T-helper 2 cell treated with Interferon-gamma antibody and Interleukin-4, amounts not matched to agents 5 μg/mL and 100 μg/mL, for 36 hours (primary cell): ENCODE results near the gene FAM163A.
"Not testable (repeated sequence)": the region's sequence is repeated elsewhere in the genome, so short reads cannot be mapped to it uniquely, and the experiment has no call there.

Source experiments
- DNase-seq: peaks from one replicate; pipeline ENCODE4 v3.0.0; 2021; ENCODE audit warnings: low spot score
- H3K27ac Mint-ChIP-seq: one replicate; pipeline ENCODE4 v1.8.0; 2021; ENCODE audit warnings: mild to moderate bottlenecking, mixed read lengths
- H3K27me3 Mint-ChIP-seq: one replicate; pipeline ENCODE4 v1.8.0; 2021; ENCODE audit warnings: low read depth, mixed read lengths
- H3K36me3 Mint-ChIP-seq: one replicate; pipeline ENCODE4 v1.8.0; 2021; ENCODE audit warnings: low read depth, mixed read lengths
- H3K4me1 Mint-ChIP-seq: one replicate; pipeline ENCODE4 v1.8.0; 2021; ENCODE audit warnings: low read depth, mixed read lengths
- H3K4me3 Mint-ChIP-seq: one replicate; pipeline ENCODE4 v1.8.0; 2022; ENCODE audit warnings: mild to moderate bottlenecking, moderate library complexity, mixed read lengths
- H3K9me3 Mint-ChIP-seq: one replicate; pipeline ENCODE4 v1.8.0; 2021; ENCODE audit warnings: mixed read lengths

Gene FAM163A

DNA sequence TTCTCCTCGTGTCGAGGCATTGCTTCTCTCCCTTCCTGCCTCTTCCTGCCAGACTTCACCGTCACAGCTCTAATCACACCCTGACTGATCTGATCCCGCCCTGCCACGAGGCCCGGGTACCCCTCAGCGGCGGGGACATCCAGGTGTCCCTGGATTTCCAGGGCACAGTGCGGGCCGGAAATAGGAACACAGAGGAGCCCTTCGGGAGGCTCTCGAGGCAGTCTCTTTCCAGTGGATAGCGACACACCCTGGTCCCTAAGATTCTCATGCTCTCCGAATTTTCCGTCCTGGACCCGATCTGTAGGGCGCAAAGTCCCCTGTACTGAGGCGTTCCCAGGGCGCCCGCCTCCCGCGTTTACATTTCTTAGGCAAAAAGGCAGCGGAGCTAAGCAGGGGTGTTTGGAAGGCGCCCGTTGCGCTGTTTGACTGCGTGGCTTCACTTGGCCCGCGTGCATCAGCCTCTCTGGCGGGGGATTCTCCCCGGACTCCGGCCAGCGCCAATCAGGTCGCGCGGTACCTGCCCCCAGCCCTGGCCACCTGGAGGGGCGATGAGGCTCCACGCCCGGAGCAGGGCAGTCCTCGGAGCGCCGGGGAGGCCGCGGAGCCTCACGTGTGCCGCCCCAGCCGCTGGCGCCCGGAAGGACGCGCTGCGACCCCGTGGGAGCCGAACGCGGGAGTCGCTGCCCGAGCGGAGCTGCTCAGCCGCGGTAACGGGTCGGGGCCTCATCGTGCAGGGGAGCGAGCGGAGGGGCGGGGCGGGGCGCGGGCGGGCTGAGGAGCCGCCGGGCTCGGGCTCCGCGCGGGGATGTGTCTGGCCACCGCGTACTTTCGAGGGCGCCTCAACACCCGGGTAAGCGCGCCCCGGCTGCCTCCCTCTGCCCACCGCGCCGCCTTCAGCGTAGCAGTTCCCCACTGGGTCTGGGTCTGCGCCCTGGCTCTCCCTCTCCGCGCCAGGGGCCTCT, at the start of gene FAM163A:
Gene FAM163A, plus strand, starts transcription at position 575 of the 962 bp plus-strand sequence. CDS start 69,807 bp downstream, outside the sequence.
- peaks cover 67% of the 10 kb centered on the region for H3K27me3 Mint-ChIP-seq
- H3K4me3 Mint-ChIP-seq, result no peak within 1 kb of the TSS
- H3K27ac Mint-ChIP-seq, result no peak within 1 kb of the TSS
- H3K36me3 Mint-ChIP-seq, result no peaks in the 10 kb centered on the region
- peaks cover 6% of the 10 kb centered on the region for H3K4me1 Mint-ChIP-seq
- no peak for DNase-seq
- no peaks in the 10 kb centered on the region for H3K9me3 Mint-ChIP-seq

DNA sequence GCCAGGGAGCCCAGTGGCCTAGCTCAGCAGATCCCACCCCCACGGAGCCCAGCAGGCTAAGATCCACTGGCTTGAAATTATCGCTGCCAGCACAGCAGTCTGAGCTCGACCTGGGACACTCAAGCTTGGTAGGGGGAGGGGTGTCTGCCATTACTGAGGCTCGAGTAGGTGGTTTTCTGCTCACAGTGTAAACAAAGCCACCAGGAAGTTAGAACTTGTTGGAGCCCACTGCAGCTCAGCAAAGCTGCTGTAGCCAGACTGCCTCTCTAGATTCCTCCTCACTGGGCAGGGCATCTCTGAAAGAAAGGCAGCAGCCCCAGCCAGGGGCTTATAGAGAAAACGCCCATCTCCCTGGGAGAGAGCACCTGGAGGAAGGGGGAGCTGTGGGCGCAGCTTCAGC, 48.6 kb upstream of the FAM163A start:
- not testable (repeated sequence) for H3K9me3 Mint-ChIP-seq, DNase-seq, H3K4me3 Mint-ChIP-seq, H3K27ac Mint-ChIP-seq, H3K4me1 Mint-ChIP-seq, H3K36me3 Mint-ChIP-seq
- peaks cover 11% of the 10 kb centered on the region for H3K27me3 Mint-ChIP-seq

DNA sequence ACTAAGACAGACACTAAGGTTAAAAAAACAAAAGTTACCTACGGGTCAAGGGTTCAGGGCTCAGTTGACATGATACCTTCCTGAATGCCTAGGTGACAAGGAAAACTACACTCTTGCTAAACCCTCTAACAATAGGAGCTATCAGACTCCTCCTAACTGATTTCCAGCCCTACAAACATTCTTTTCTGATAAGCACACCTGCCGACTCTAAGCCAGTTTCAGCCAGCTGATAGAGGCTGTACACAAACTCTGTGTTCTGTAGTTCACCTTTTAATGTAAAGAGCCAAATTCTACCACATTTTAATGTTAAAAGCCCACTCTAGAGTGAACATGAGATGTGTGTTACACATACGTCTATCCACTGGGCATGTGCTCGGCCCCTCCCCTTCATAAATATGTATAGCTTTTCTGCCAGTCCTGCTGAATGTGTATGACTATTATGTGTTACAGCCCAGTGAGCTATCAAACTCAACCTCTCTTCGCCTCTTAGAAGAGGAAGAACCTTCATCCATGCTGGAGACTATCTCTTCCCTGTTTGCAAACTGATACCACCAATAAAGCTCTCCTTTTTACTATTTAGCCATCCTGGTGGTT, 40.0 kb upstream of the FAM163A start:
- Mint-ChIP-seq H3K9me3 (no peaks in the 10 kb centered on the region), H3K27ac (no peak overlapping the region), H3K4me1 (peaks cover 2% of the 10 kb centered on the region), H3K4me3 (no peak overlapping the region), H3K27me3 (peaks cover 6% of the 10 kb centered on the region), H3K36me3 (no peaks in the 10 kb centered on the region)
- no peak for DNase-seq

DNA sequence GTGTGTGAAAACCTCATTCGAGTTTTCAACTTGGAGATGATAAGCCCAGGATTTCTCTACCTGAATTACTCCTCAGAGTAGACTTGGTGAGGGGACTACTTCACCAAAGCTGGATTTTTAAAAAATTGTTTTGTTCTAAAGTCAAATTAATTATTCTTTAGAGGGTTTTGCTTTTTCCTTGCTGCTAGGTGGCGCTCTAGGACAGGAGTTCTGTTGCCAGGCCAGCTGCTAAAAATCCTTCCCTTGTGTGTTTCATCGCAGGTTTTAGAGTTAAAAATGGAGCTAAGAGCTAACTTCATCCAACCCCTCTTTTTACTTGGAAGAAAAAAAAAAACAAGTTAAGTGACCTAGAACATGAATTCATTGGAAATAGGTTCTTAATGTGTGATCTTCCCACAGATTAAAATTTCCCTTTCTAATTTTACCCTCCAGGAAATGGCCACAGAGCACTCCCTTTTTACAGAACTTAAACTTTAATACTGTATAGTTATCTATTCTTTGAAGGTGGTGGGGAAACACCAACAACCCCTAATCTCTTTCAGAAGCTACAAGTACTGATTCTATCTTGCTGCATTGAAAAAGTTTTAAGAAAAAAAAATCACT, 36.7 kb upstream of the FAM163A start:
- H3K27me3 Mint-ChIP-seq, result peaks cover 2% of the 10 kb centered on the region
- no peaks in the 10 kb centered on the region for H3K9me3 Mint-ChIP-seq
- no peaks in the 10 kb centered on the region for H3K36me3 Mint-ChIP-seq
- H3K4me3 Mint-ChIP-seq, result no peak overlapping the region
- H3K4me1 Mint-ChIP-seq, result peaks cover 7% of the 10 kb centered on the region
- H3K27ac Mint-ChIP-seq, result no peak overlapping the region
- DNase-seq, result peak; percentile 36

DNA sequence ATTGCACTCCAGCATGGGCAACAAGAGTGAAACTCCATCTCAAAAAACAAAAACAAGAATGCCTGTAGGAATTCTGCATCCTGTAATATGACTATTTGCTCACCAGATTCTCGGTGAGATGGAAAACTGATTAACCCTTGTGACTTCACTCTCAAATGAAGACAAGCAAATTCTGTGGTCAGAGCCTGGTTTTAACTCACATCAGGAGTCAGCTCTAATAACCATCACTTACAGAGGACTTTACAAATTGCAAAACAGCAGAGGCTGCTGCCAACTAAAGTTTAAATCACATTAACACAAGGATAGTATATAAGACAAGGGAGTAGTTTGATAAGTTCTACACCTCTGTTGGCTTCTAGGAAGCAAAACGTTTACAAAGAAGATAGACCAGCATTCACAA, 35.7 kb upstream of the FAM163A start:
- H3K9me3 Mint-ChIP-seq, result no peaks in the 10 kb centered on the region
- no peaks in the 10 kb centered on the region for H3K36me3 Mint-ChIP-seq

DNA sequence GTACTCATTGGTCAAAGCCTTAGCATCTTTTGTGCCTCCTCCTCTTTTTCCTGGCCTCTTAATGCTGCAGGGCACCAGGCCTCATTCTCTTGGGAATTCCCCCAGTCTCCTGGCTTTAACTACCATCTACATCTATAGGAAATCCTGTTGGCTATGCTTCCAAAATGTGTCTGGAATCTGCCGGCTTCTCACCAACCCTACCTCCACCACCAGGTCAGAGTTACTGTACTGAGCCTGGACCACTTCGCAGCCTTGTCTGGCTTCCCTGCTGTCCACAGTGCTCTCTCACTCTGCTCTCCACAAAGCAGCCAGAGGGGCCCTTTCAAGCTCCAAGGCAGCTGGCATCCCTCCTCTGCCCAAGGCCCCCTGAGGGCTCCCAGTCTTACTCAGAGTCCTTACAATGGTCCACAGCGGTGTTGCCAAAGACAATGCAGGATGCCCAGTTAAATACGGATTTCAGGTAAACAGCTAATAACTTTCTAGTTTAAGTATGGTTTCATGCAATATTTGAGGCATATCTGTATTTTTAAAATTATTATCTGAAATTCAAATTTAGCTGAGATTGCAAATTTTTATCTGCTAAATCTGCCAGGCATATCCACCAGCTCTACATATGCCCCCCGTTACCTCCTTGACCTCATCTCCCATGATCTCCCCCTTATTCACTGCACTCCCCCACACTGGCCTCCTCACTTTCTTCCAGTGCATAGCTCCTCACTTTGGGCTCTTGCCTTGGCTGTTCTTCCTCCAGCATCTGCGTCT, 34.5 kb upstream of the FAM163A start:
- Mint-ChIP-seq H3K4me1 (peaks cover 7% of the 10 kb centered on the region), H3K27me3 (no peaks in the 10 kb centered on the region), H3K4me3 (no peak overlapping the region), H3K27ac (no peak overlapping the region), H3K9me3 (peaks cover 7% of the 10 kb centered on the region), H3K36me3 (no peaks in the 10 kb centered on the region)
- DNase-seq, result no peak

More for the DNA sequence above, 35.7 kb upstream of the FAM163A start:
- H3K27me3 Mint-ChIP-seq, result no peaks in the 10 kb centered on the region
- H3K4me3 Mint-ChIP-seq, result no peak overlapping the region
- no peak for DNase-seq
- peaks cover 7% of the 10 kb centered on the region for H3K4me1 Mint-ChIP-seq
- H3K27ac Mint-ChIP-seq, result no peak overlapping the region

DNA sequence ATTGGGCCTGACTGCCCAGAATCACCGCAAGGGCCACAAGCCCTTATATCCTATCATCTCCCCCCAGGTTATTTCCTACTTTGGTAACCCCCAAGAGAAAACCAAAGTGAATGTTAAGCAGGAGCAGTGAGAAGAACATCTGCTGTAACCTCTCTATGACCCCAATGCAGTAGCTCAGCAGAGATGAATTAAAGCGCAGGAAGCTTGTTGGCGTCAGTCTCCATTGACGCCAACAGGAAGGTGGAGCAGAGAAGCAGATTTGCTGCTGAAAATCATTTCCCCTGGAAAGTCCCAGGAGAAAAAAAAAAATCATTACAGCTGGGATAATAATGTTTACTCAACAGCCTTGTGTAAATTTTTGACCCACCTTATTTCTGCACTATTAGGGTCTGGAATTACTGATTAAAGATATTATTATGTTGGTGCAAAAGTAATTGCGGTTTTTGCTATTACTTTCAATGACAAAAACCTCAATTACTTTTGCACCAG, 33.2 kb upstream of the FAM163A start:
- Mint-ChIP-seq H3K4me3 (no peak overlapping the region), H3K36me3 (peaks cover 3% of the 10 kb centered on the region), H3K4me1 (peaks cover 7% of the 10 kb centered on the region), H3K27me3 (no peaks in the 10 kb centered on the region), H3K27ac (no peak overlapping the region), H3K9me3 (peaks cover 19% of the 10 kb centered on the region)
- no peak for DNase-seq

DNA sequence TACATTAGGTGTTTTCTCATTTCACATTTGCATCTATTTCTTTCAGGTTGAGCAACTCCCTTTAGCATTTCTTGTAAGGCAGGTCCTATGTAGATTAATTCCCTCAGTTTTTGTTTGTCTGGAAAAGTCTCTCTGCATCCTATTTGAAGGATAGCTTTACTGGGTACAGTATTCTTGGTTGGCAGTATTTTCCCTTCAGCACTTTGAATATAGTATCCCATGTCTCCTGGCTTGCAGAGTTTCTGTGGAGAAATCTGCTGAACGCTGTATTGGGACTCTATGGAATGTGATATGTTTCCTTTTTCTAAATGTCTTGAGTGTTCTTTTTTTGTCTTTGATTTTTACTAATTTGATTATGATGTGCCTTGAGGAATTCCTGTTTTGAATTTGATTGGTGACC, 28.9 kb upstream of the FAM163A start:
- Mint-ChIP-seq H3K36me3 (peaks cover 3% of the 10 kb centered on the region), H3K27ac (no peak overlapping the region), H3K4me3 (no peak overlapping the region), H3K27me3 (no peaks in the 10 kb centered on the region), H3K4me1 (peaks cover 5% of the 10 kb centered on the region), H3K9me3 (peaks cover 54% of the 10 kb centered on the region)
- DNase-seq, result no peak

DNA sequence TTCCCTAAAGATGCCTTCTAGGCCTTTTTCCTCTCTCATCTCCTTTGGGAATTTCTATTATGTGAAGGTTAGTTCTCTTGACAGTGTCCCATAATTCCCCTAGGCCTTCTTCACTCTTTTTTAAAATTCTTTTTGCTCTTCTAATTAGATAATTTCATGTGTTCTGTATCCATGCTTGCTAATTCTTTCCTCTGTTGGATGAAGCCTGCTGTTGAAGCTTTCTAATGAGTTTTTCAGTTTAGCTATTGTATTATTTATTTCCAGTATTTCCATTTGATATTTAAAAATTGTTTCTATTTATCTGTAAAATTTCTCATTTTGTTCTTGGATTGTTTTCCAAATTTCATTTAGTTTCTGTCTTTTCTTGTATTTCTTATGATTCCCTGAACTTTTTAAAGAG, 28.5 kb upstream of the FAM163A start:
- Mint-ChIP-seq H3K4me3 (no peak overlapping the region), H3K27ac (no peak overlapping the region), H3K27me3 (no peaks in the 10 kb centered on the region), H3K36me3 (peaks cover 3% of the 10 kb centered on the region), H3K4me1 (peaks cover 3% of the 10 kb centered on the region), H3K9me3 (peaks cover 55% of the 10 kb centered on the region)
- DNase-seq, result no peak

DNA sequence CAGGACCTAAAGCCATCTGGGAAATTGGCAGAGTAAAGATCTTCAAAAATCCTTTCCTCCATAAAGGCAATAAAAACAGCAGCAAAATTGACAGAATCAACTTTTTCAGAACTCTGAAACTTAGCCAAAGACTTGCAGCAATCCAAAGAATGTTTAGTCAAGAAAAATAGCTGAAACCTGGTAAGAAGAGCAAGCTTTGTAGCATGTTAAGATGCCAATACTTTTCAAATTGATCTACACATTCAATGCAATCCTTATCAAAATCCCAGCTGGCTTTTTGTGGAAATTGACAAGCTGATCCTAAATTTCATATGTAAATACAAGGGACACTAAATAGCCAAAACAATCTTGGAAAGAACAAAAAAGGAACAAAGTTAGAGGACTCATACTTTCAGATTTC, 23.8 kb upstream of the FAM163A start:
- H3K27me3 Mint-ChIP-seq, result no peaks in the 10 kb centered on the region
- no peak overlapping the region for H3K27ac Mint-ChIP-seq
- H3K4me1 Mint-ChIP-seq, result no peaks in the 10 kb centered on the region
- no peak for DNase-seq
- H3K4me3 Mint-ChIP-seq, result no peak overlapping the region
- H3K9me3 Mint-ChIP-seq, result peaks cover 42% of the 10 kb centered on the region
- H3K36me3 Mint-ChIP-seq, result peaks cover 3% of the 10 kb centered on the region

DNA sequence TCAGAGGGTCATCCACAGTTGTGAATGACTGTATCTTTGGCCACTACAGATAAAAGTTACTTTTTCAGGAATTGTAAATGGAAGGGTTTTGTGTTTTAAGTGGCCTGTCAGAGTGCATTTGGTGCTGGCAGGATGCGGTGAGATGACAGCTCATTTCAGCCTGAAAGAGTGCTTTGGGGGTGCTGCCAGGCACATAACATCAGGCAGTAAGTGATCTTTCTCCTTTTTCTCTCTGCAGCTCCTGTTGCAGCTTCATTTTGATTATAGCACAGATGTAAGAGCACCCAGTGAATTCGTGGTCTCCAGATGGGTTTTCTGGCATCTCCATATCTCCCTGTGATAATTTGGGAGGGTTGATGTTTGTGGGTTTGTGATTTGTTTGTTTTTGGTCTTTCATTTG, 14.8 kb upstream of the FAM163A start:
- Mint-ChIP-seq H3K4me1 (no peaks in the 10 kb centered on the region), H3K27ac (no peak overlapping the region), H3K4me3 (no peak overlapping the region), H3K36me3 (no peaks in the 10 kb centered on the region), H3K27me3 (peaks cover 8% of the 10 kb centered on the region), H3K9me3 (no peaks in the 10 kb centered on the region)
- no peak for DNase-seq

DNA sequence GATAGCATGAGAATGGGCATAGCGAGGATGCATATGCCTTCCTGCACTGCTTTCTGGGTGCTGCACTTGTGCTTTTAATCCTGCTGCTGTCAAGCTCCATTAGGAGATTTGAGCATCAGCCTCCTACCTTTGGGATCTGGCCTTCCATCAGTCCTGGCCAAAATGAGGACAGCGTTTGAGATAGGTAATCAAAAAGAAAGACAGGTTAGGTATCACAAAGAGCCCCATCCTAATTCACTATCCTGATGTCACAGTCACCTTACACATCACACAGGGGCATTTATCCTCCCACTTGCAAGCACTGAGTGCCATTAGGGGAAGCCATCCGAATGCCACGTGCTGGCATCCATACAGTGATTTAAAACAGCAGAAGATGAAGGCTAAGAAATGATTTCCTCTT, 13.2 kb upstream of the FAM163A start:
- no peak for DNase-seq
- Mint-ChIP-seq H3K27ac (no peak overlapping the region), H3K4me1 (no peaks in the 10 kb centered on the region), H3K36me3 (no peaks in the 10 kb centered on the region), H3K9me3 (no peaks in the 10 kb centered on the region), H3K27me3 (peaks cover 13% of the 10 kb centered on the region), H3K4me3 (no peak overlapping the region)

DNA sequence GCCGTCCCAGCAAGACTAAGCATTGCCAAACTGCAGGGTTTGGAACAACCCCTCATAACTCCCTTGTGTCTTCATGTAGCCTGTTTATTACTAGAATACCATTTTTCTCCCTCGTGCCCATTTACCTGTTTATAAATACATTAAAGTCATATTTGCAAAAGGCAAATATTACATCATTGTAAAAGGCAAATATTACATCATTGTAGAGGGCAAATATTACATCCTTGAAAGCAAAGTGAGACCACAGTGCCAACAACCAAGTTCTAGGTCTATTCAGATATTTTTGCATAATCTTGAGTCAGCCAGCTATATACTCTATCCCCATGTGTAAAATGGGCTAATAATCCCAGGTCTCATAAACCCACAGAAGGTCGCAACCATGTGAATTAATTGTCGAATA, 11.4 kb upstream of the FAM163A start:
- Mint-ChIP-seq H3K9me3 (no peaks in the 10 kb centered on the region), H3K36me3 (no peaks in the 10 kb centered on the region), H3K4me1 (no peaks in the 10 kb centered on the region), H3K27ac (no peak overlapping the region), H3K27me3 (peaks cover 13% of the 10 kb centered on the region), H3K4me3 (no peak overlapping the region)
- no peak for DNase-seq
